OCI-M1 (cell line): Measurements from ENCODE around the gene LRFN2.

Source experiments
- DNase-seq: peaks from one replicate; lab custom pipeline; 2025; lab: John Stamatoyannopoulos, UW

Gene LRFN2

DNA sequence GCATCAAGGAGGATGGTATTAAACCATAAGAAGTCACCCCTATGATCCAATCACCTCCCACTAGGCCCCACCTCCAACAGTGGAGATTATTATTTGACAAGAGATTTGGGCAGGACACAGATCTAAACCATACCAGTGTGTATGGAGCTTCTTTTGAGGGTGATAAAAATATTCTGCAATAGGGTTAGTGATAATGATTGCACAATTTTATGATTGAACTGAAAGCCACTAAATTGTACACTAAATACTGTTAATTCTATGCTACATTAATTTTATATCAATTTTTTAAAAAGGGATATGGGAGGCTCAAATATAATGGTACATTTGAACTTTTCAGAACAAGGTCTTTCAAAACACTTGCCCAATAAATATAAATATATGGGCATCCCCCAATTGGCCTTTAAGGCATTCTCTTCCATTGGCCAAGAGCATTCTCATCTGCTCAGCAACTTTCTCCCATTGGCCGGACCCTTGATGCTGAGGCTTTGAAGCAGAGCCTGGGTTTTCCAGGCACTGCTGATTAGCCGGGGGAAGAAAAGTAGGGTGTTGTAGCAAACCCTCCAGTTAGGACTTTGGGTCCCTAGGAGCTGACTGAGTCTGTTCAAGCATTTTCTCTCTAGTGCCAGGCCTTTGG is 209.9 kb downstream of the LRFN2 start:
- DNase-seq: peak; percentile 57

DNA sequence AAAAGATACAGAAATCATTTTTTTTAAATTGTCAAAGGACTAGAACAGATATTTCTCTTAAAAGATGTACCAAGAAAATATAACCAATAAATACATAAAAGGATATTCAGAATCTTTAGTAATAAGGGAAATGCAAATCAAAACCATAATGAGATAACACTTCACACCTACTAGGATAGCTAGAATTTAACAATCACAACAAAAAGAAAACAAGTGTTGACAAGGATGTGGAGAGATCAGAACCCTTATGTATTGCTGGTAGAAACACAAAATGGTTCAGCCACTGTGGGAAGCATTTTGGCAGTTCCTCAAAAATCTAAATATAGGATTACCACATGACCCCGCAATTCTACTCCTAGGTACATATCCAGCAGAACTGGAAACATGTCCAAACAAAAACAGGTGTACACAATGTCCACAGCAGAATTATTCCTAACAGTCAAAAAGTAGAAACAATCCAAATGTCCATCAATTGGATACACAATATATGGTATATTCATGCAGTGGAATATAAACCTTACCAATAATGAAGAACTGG is 211.0 kb downstream of the LRFN2 start:
- DNase-seq: peak; percentile 39

- no peak for DNase-seq
Observed at GRCh38 chr6:40373267-40373666, 213.9 kb downstream of the LRFN2 start.

DNA sequence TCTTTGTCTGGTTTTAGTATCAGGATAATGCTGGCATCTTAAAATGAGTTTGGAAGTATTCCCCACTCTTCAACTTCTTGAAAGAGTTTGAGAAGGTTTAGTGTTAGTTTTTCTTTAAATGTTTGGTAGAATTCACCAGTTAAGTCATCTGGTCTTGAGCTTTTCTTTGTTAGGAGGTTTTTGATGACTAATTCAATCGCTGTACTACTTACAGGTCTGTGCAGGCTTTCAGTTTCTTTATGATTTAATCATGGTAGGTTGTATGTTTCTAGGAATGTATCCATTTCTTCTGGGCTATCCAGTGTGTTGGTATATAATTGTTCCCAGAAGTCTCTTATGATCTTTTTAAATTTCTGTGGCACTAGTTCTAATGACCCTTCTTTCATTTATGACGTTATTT is 215.5 kb downstream of the LRFN2 start:
- DNase-seq: peak; percentile 46

GRCh38 chr6:40371095-40371494 is 216.1 kb downstream of the LRFN2 start:
- no peak for DNase-seq

DNA sequence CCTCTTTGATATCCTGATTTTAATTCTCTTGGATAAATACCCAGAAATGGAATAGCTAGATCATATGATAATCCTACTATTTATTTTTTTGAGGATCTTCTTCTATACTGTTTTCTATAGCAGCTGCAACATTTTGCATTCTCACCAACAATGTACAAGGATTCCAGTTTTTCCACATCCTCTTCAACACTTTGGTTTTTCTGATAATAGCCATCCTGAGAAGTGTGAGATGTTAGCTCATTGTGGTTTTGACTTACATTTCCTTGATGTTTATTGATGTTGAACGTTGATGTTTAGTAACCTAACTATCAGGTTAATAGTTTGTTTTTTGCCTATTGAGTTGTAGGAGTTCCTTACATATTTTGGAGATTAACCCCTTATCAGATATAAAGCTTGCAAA is 217.3 kb downstream of the LRFN2 start:
- no peak for DNase-seq

DNA sequence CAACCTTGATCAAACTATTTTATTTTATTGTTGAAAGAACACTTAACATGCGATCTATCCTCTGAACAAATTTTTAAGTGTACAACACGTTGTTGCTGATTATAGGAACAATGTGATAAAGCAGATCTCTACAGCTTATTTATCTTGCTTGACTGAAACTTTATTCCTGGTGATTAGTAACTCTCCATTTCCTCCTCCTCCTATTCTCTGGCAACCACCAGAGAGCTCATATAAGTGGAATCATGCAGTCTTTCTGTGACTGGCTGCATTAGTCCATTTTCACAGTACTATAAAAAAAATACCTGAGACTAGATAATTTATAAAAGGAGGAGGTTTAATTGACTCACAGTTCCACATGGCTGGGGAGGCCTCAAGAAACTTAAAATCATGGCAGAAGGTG is 218.1 kb downstream of the LRFN2 start:
- DNase-seq: no peak

- DNase-seq: no peak
Observed at GRCh38 chr6:40362859-40363258, 224.3 kb downstream of the LRFN2 start.

DNA sequence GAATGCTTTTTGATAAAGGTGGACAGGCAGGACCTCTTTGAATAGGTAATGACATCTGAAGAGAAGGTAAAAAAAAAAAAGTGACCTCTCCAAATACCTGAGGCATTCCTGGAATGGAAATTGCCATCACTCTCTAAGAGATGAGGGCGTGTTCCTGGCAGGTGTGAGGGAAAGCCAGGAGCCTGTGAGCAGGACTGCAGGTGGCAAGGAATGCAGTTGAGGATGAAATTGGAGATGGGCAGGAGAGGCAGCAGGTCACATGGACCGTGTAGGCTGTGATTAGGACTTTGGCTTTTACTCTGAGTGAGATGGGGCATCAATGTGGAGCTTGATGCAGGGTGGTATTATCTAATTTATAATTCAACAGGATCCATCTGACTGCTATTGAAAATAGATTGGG is 227.4 kb downstream of the LRFN2 start:
- DNase-seq: no peak

DNA sequence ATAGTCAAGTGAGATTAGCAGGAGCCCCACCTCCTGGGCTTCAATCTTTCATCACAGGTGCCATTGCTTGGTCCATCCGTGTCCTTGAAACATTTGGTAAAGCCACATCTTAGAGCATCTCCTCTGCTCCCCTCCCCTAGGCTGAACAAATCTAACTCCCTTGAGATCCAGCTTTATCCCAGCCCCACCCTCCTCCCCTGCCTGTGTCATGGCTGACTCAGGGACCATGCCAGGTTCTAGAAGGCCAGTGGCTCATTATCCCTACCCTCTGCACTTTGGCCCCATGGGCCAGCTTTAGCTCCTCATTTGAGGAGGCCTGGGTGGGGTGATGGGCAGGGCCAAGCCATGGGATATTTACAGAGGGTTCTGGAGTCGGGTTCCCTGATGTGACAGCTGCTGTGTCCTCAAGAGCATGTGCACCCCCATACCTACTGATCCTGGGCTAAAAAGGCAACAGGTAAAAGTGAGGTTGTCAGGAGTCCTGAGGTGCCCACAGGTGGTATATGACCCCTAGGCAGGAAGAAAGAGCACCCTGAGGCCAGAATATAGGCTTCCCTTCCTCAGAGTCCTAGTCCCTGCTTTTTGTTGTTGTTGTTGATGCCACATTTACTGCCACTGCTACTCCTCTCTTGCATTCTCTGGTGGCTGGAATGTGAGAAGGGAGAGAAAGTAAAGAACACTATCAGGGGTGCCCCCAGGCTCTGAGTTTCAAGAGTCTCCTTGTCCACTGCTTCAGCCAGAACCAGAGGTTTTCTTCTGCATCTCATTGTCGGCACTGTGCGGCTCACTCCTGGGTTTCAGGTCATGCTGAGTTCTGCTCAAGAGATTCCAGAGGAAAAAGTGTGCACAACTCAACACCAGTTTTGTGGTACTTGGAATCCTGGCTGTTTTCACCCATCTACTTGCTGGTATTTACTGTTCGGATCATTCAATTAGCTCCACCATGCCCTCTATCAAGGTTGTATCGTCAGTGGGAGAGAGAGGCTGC is 228.4 kb downstream of the LRFN2 start:
- no peak for DNase-seq

DNA sequence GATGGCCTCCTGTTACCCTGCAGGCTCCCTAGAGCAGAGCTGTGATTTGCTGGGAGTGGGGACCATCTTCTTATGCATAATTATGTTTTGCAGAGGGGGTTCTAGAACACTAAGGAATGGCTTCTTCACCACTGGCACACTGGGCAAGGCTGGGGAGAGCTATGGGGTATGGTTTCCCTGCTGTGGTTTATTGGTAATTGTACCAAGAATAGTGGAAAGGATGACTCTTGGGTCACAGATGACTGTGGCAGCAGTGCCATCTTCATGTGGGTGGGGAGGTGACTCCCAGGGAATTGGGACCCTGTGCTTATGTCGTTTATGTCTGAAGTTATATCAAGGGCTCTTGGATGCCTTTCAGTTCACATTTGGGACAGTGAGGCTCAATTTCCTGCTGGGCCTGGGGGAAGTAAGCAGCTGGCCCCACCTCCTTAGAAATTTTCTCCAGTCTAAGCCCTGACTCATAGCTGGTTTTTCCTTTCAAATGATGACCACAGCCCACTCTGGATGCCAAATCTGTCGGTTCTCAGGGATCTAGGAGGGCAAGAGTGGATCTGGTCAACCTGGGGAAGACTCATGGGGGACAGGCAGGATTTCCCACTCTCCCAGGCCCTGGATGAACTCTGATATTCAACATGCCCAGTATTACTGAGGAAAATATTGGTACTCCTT is 230.8 kb downstream of the LRFN2 start:
- no peak for DNase-seq

DNA sequence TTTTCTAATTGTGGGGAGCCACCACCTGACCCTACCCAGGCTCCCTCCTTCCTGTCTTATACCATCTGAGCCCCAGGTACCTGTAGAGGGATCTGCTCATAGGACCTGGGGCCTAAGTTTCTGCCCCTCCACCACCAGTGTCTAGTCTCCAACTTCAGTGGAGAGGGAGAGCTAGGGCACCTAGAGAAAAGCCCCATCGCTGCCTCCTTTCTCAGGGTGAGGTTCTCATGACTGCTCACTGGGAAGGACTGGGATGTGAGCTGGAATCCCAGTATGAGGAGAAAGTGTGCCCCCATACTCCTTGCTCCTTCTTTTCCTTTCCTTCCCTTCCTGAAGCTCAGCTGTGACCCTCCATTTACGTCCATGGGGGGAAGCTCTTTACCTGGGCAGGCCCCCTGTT is 231.6 kb downstream of the LRFN2 start:
- DNase-seq: no peak

GRCh38 chr6:40355066-40355465 is 232.1 kb downstream of the LRFN2 start:
- no peak for DNase-seq

DNA sequence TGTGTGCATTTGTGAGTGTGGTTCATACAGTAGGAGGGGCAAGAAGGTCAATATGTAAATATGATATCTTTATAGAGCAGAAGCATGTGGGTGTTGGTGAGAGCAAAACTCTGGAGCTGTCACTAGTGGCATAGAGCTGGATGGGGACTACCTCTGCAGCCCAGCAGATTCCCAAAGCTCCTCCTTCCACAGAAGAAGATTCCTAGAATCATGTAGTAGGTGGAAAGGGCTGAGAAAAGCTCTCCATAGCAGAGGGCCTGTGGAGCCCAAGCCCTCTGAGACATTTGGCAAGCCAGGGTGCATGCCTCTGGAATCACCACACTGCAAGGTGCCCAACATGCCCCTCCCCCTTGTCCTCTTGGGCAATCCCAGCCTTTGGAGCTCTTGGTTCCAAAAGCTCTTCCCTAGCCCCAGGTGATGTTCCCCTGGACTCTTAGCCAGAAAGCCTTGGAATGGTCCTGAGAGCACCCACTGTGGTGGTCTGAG is 233.2 kb downstream of the LRFN2 start:
- DNase-seq: peak; percentile 54

- DNase-seq: no peak
Observed at GRCh38 chr6:40353197-40353966, 233.8 kb downstream of the LRFN2 start.

DNA sequence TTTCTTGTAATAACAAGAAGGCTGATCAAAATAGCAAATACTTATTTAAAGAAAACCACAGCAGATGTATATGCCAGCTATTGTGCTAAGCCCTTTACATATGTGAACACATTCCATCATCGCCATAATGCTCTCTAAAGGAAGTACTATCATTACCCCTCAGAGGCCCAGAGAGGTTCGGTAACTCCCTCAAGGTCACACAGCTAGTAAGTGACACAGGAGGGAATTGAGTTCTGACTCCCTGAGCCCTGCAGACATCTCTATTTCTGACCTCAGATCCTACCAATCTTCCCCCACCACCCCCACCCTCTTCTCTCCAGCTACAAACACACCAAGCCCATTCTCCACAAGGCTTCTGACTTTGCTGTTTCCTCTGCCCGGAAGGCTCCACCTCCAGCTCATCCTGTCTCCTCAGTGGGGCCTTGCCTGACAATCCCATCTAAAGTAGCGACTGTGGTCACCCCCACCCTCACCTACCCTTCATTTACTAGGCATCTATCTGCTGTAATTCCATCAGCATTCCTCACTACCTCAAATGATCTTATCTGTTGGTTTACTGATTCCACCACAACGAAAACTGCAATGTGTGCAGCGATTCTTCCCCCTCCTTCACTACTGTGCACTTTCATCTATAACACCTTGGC is 234.5 kb downstream of the LRFN2 start:
- no peak for DNase-seq

GRCh38 chr6:40352006-40352405 is 235.2 kb downstream of the LRFN2 start:
- DNase-seq: no peak

GRCh38 chr6:40350747-40351217 is 236.4 kb downstream of the LRFN2 start:
- DNase-seq: no peak

DNA sequence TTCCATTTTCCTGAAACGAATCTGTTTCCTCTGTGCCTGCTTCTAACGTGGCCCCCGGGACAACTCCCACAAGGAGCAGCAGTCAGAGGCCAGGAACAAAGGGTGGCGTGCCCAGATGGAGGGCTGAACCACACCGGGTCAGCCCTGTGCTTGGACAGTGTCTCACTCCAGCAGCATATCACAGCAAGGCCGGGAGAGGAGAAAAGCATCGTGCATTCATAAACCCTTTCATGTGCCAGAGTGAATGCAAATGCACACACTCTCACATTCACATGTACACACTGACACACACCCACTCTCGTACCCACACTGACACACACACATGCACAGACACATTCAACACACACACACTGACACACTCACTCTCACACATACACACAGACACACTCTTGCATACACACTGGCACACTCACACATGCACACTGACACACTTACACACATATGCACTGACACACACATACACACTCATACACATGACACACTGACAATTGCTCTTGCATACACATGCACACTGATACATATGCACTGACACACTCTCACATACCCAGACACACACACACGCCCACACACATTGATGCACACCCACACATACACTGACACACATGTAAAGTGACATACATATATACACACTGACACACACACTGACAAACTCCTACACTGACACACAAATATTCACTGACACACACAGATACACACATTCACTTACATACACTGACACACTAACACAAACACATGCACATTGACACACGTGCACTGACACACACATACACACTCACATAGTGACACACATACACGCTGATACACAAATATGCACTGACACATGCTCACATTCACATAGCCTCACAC is 237.0 kb downstream of the LRFN2 start:
- no peak for DNase-seq
